Activated T-cell treated with anti-CD3 and anti-CD28 coated beads for 1 hour (primary cell): Measurements from ENCODE around the gene SP1.
"Not testable (repeated sequence)": the region's sequence is repeated elsewhere in the genome, so short reads cannot be mapped to it uniquely, and the experiment has no call there.

Source experiments
- DNase-seq: peaks from one replicate; pipeline ENCODE4 v3.0.0-alpha.2; 2020; ENCODE audit warnings: low read depth

Gene SP1

GRCh38 chr12:53380104-53380793 is at the start of gene SP1:
TSS of gene SP1 (plus strand) at chr12:53380176. CDS start at chr12:53380292, 116 bp downstream.
- peak; percentile 99 for DNase-seq

GRCh38 chr12:53330671-53331070 is 49.3 kb upstream of the SP1 start:
- no peak for DNase-seq

DNA sequence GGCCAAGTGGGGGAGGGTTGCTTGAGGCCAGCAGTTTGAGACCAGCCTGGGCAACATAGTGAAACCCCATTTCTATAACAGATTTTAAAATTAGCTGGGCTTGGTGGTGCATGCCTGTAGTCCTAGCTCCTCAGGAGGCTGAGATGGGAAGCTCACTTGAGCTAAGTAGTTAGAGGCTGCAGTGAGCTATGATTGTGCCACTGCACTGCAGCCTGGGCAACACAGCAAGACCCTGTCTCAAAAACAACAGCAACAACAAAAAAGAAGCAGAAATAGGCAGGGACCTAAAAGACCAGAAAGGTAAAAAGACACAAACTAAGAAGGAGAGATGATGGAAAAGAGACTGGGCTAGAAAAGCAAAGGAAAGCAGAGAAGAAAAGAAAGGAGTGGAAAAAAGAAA is 47.6 kb upstream of the SP1 start:
- not testable (repeated sequence) for DNase-seq

DNA sequence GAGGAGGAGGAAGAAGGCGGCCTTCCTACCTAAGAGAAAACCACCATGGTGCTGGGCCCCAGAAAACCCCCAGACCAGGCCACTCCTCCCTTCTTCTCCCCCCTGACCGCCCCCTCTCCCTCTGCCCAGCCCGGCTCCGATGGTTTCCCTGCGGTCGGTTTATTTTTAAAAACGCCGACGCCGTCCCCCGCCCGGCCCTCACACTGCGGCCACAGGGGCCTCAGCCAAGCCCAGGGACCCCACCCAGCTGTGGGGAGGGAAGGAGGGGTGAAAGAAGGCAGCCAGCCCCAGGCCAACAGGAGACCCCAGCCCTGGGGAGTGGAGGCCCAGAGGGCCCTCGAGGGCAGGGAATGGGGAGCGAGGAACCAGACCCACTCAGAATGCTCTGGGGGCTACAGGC is 47.2 kb upstream of the SP1 start:
- no peak for DNase-seq

DNA sequence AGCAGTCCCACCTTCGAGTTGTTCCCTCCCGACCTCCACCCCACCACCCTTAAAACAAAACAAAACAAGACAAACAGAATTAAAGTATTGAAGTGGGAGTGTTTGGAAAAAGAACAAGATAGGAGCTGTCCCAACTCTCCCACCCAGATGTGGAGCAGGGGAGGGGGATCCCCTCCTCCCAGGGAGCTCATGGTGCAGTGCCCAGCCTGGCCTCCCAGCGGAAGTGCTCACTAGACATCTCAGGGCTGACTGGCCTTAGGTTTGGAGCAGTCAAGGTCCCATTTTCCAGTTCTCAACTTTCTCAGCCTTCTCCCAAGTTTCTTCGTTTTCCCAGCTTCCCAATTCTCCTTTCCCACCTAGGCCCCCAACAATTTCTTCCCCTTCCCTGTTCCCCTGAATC is 46.7 kb upstream of the SP1 start:
- no peak for DNase-seq

DNA sequence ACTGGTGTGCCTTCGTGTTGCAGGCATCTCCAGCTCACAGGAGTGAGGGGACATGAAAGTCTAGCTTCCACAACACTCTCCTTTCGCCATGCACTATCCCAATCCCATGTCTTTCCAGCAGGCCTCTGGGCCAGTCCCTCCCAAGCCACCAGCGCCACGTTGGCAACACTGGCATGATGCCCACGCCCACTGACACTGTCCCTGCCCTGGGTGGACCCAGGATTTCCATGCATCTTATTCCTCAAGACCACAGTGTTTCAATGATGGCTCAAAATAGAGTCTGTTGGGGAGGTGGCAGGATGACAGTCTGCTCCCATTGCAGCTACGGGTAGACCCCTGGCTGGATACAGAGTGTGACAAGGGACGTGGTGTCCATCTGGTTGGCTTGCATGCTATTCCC is 46.1 kb upstream of the SP1 start:
- DNase-seq = no peak

DNA sequence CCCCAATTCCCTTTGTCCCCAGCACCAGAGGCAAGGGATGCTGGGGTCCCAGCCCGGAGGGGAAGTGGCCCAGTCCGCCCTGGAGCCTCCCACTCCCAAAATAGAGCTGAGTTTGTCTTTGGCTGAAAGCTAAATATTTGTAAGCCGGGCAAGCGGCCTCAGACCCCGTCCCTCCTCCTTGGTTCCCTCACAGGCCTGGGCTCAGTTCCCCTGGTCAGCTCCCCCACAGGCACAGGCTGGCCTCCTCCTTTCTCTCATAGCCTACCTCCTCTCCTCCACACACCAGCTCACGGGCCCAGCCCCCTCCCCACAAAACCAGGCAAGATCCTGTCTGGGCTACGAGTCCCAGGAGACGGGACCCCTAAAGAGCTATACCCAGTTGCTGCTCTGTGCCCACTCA is 45.2 kb upstream of the SP1 start:
- DNase-seq = no peak

- DNase-seq = no peak
Observed at GRCh38 chr12:53336181-53336681, 43.7 kb upstream of the SP1 start, which contains the start of gene SP7. TSS of gene SP7 (minus strand) at chr12:53336354. CDS start at chr12:53335646, 708 bp downstream.

GRCh38 chr12:53338017-53338416 is 42.0 kb upstream of the SP1 start:
- no peak for DNase-seq

GRCh38 chr12:53338916-53339315 is 41.1 kb upstream of the SP1 start:
- DNase-seq = no peak

- no peak for DNase-seq
Observed at GRCh38 chr12:53340398-53340797, 39.6 kb upstream of the SP1 start.

- DNase-seq = no peak
Observed at GRCh38 chr12:53343449-53343848, 36.5 kb upstream of the SP1 start.

GRCh38 chr12:53343969-53344368 is 36.0 kb upstream of the SP1 start:
- no peak for DNase-seq

DNA sequence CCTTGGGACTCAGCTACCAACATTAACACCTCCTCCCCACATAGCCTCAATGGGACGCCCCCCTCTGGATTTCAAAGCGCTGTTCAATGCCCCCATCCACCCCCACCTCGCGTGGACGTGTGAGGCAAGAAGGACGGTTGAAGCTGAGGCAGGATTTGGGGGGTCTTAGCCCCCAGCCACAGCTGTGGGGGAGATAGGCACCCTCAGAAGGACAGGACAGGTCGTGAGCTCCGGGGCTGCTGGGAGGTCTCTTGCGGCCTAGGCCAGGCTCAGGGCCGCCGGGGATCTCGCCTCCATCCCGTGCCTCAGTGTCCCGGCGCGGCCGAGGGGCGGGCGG is 35.5 kb upstream of the SP1 start:
- no peak for DNase-seq

DNA sequence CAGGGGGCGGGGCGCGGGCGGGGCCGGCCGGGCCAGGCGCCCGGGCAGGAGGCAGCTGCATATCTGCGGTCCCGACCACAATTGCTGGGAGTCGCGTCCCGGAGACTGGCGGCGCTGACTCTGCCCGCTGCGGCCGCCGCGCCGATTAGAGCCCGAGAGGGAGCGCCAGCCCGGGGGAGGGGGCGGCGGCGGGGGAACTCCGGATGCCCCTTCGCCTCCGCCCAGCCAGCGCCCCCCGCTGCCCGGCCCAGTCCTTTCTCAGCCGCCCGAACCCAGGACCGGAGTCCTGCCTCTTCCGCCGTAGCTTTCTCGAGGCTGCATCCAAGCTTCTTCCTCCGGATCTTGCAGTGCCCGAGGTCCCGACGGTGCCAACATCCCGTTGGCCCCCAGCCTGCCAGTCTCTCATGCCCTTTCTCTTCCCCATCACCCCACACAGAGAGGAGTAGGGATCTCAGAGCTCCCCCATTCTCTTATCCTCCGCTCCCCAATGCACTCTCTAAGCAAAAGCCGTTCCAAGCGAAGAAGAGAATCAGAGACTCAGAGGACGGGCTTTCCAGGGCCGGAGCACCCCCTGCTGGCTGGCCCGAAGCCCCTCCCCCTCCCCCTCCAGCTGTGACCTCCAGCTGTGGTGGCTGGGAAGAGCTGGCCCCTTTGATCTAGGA is 35.0 kb upstream of the SP1 start:
- DNase-seq = peak; percentile 58

GRCh38 chr12:53345486-53346188 is 34.3 kb upstream of the SP1 start:
- no peak for DNase-seq

GRCh38 chr12:53346491-53346890 is 33.5 kb upstream of the SP1 start:
- no peak for DNase-seq

DNA sequence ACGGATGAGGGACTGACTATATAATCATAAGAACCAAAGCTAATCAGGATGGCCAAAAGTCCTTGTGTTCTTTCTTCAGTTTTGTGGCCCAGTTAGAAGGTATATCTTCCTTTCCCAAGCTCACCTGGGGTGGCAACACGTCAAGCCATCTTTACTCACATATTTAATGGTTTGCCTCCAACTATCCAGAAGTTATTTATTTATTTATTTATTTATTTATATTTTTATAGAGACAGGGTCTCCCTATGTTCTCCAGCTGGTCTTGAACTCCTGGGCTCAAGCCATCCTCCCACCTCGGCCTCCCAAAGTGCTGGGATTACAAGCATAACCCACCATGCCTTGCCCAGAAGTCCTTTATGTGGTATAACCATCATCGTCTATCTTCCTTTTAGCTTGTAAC is 32.1 kb upstream of the SP1 start:
- DNase-seq = no peak

DNA sequence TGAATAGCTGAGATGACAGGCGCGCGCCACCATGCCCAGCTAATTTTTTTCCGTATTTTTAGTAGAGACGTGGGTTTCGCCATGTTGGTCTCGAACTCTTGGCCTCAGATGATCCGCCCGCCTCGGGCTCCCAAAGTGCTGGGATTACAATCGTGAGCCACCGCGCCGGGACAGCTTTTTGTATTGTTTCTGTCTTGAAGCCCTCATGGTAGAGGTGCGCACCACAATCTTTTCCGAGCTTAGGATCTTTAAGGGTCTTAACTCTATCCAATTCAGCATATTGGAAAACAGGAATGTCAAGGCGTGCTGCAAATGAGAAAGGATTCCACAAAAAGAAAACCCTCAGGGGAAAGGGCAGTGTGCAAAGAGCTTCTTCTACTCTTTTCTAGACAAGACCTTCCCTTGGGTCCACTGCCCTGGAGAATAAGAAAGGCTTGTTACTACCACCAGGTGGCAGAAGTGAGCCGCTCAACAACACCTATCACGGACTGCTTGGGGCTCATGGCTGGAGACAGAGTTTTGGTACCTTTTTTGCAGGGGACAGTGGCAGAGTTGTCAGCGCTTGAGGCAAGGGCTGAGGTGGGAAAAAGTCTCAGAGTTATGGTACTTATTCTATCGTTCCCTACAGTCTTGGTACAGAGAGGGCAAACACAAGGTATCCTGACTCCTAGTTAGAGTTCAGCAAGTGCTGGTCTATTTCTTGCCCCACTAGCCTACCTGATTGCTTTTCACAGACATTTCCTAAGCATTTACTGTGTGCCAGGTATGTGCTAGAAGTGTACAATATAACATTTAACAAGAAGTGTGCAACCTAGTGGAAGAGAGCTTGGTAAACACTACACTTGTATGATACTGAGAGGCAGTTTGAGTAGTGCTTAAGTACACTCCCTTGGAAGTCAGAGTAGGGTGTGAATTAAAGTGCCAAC is 27.4 kb upstream of the SP1 start:
- DNase-seq = peak; percentile 74

DNA sequence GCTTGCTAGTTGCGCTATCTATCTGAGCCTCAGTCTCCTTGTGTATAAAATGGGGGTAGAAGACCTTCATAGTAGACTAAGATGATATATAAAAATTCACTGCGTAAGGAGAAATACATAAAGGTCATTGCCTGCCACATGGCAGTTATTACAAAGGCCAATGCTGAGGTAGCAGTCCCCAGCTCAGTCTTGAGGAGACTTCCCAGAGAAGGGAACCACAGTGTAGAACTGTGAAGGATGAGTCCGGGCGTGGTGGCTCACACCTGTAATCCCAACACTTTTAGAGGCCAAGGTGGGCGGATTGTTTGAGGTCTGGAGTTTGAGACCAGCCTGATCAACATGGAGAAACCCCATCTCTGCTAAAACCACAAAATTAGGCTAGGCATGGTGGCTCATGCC is 26.7 kb upstream of the SP1 start:
- no peak for DNase-seq

- no peak for DNase-seq
Observed at GRCh38 chr12:53355121-53355520, 24.9 kb upstream of the SP1 start.

GRCh38 chr12:53358836-53359419 is 21.0 kb upstream of the SP1 start:
- DNase-seq = no peak
